CD14-positive monocyte (primary cell): ENCODE data around the gene NR2E1. TPM values are rescaled to one million over a fixed set of nuclear protein-coding genes. Genes with fewer than 3 reads are reported as not detected.

Experiments used
- DNase-seq, 3 donors: peaks; one replicate each; pipeline ENCODE4 v3.0.0-alpha.2; 2011 to 2022
- H2AFZ ChIP-seq: 2 replicates; pipeline ENCODE4 v1.6.0; 2012; ENCODE audit warnings: mild to moderate bottlenecking, low read depth, low read length, inconsistent platforms; ENCODE audit not compliant: insufficient read depth, poor library complexity, severe bottlenecking
- H3K27ac ChIP-seq, 2 donors: 1 replicate in 1 of 2; 2 replicates in 1 of 2; pipeline ENCODE4 v1.5.1; 2012 to 2013; ENCODE audit warnings: low read length in 2 of 2, control low read depth in 1 of 2, inconsistent platforms in 1 of 2, low read depth in 1 of 2, mild to moderate bottlenecking in 1 of 2
- H3K27me3 ChIP-seq, 2 donors: one replicate each; pipeline versions ENCODE4 v1.6.0 to v1.6.1; 2011 to 2013; ENCODE audit warnings: low read length in 2 of 2; ENCODE audit not compliant: control insufficient read depth in 2 of 2, insufficient read depth in 2 of 2
- H3K36me3 ChIP-seq, 2 donors: replicated peaks in 1 of 2; 1 replicate in 1 of 2; 2 replicates in 1 of 2; pipeline versions ENCODE4 v1.5.1 to v1.6.1; 2012 to 2013; ENCODE audit warnings: low read length in 2 of 2, control low read depth in 1 of 2, inconsistent platforms in 1 of 2, mild to moderate bottlenecking in 1 of 2; ENCODE audit not compliant: insufficient read depth in 2 of 2, control insufficient read depth in 1 of 2
- H3K4me1 ChIP-seq, 2 donors: 1 replicate in 1 of 2; 2 replicates in 1 of 2; pipeline versions ENCODE4 v1.5.1 to v1.6.1; 2012 to 2013; ENCODE audit warnings: low read length in 2 of 2, control low read depth in 1 of 2, inconsistent platforms in 1 of 2, mild to moderate bottlenecking in 1 of 2, moderate library complexity in 1 of 2; ENCODE audit not compliant: insufficient read depth in 2 of 2, control insufficient read depth in 1 of 2
- H3K4me2 ChIP-seq: replicated peaks from 2 replicates; pipeline ENCODE3; 2012; ENCODE audit warnings: low read length, moderate library complexity, mild to moderate bottlenecking; ENCODE audit not compliant: poor library complexity, severe bottlenecking; ENCODE audit errors: extremely low read depth
- H3K4me3 ChIP-seq, 3 experiments: fragments of 200-600 bp in 1 of 3; sonication (generic) in 1 of 3; replicated peaks in 1 of 3; 1 replicate in 2 of 3; 2 replicates in 1 of 3; pipeline ENCODE4 v1.5.1; 2011 to 2013; ENCODE audit warnings: low read length in 3 of 3, mild to moderate bottlenecking in 3 of 3, control low read depth in 2 of 3, low read depth in 2 of 3, inconsistent platforms in 1 of 3, moderate library complexity in 1 of 3
- H3K79me2 ChIP-seq: 2 replicates; pipeline ENCODE4 v1.6.0; 2012; ENCODE audit warnings: mild to moderate bottlenecking, control low read depth, inconsistent platforms, low read length, moderate library complexity; ENCODE audit not compliant: insufficient read depth
- H3K9ac ChIP-seq: 2 replicates; pipeline ENCODE4 v1.6.0; 2017; ENCODE audit warnings: low read length, mild to moderate bottlenecking; ENCODE audit not compliant: insufficient read depth, poor library complexity, severe bottlenecking
- H3K9me3 ChIP-seq, 2 donors: replicated peaks in 1 of 2; 1 replicate in 1 of 2; 2 replicates in 1 of 2; pipeline versions ENCODE4 v1.5.1 to v1.6.1; 2012 to 2013; ENCODE audit warnings: low read length in 2 of 2, control low read depth in 1 of 2; ENCODE audit not compliant: control insufficient read depth in 1 of 2, insufficient read depth in 1 of 2
- H4K20me1 ChIP-seq: 2 replicates; pipeline ENCODE4 v1.6.0; 2012; ENCODE audit warnings: mild to moderate bottlenecking, low read length, control low read depth, moderate library complexity; ENCODE audit not compliant: insufficient read depth
- H3K27ac Mint-ChIP-seq, 7 donors: one replicate each; pipeline ENCODE4 v1.8.0; 2020; ENCODE audit warnings: mild to moderate bottlenecking in 7 of 7, mixed read lengths in 7 of 7, moderate library complexity in 6 of 7, inconsistent platforms in 2 of 7
- H3K27me3 Mint-ChIP-seq, 3 donors: one replicate each; pipeline ENCODE4 v1.8.0; 2021 to 2022; ENCODE audit warnings: low read depth in 3 of 3, mild to moderate bottlenecking in 3 of 3, mixed read lengths in 3 of 3, moderate library complexity in 3 of 3, inconsistent platforms in 1 of 3
- H3K36me3 Mint-ChIP-seq, 2 donors: one replicate each; pipeline ENCODE4 v1.8.0; 2020; ENCODE audit warnings: mixed read lengths in 2 of 2, inconsistent platforms in 1 of 2, mild to moderate bottlenecking in 1 of 2
- H3K4me1 Mint-ChIP-seq: one replicate; pipeline ENCODE4 v1.8.0; 2020; ENCODE audit warnings: mild to moderate bottlenecking, mixed read lengths
- H3K4me3 Mint-ChIP-seq, 2 donors: one replicate each; pipeline ENCODE4 v1.8.0; 2020; ENCODE audit warnings: mild to moderate bottlenecking in 2 of 2, mixed read lengths in 2 of 2, moderate library complexity in 1 of 2
- H3K9me3 Mint-ChIP-seq, 7 donors: one replicate each; pipeline ENCODE4 v1.8.0; 2020 to 2022; ENCODE audit warnings: mixed read lengths in 7 of 7, mild to moderate bottlenecking in 6 of 7, moderate library complexity in 6 of 7, inconsistent platforms in 2 of 7
- CTCF ChIP-seq: fragments of 200-600 bp; IDR thresholded peaks from one replicate; pipeline ENCODE4 v1.8.0; 2022; ENCODE audit warnings: antibody characterized with exemption, mild to moderate bottlenecking
- WGBS: methylation state at CpG from one replicate; pipeline ENCODE4 v1.1.5; 2013; ENCODE audit warnings: missing lambda C conversion rate; ENCODE audit not compliant: insufficient coverage; 5-methylcytosine and 5-hydroxymethylcytosine counted together
- intact Hi-C, 2 donors: fragments of 100-400 bp; cut with micrococcal nuclease; formaldehyde crosslinking; loops; one replicate each; pipeline versions ENCODE4 v1.15.0 to v1.15.1; 2023
- polyA plus RNA-seq, 3 donors: library from polyadenylated mRNA; depleted of rRNA in 1 of 3; unstranded in 2 of 3; stranded (reverse) in 1 of 3; fragments of 300-500 nt in 2 of 3; fragments of >200 nt in 1 of 3; fragmentation: Illumina TruSeq in 2 of 3; gene quantifications; 1 replicate in 2 of 3; 2 replicates in 1 of 3; pipeline ENCODE4 v1.2.3, GENCODE V29; 2012 to 2021

NR2E1 gene
- polyA plus RNA-seq, 3 donors, result not detected

GRCh38 chr6:108170332-108171290 lies 4.8 kb downstream of the NR2E1 start:
- H3K27me3 ChIP-seq, result peaks cover 97 to 99% of the 10 kb centered on the region in 2 donors
- H3K4me3 ChIP-seq, result no peak overlapping the region
- Mint-ChIP-seq H3K27ac (no peak overlapping the region), H3K9me3 (peaks cover 0 to 38% (median 15%) of the 10 kb centered on the region in 7 donors), H3K4me1 (peaks cover 50% of the 10 kb centered on the region), H3K27me3 (peaks cover 93 to 97% (median 95%) of the 10 kb centered on the region in 3 donors), H3K4me3 (peak overlapping the region in 1 of 2 donors; percentile 83), H3K36me3 (peaks cover 2 to 14% of the 10 kb centered on the region in 2 donors)
- H3K79me2 ChIP-seq, result no peaks in the 10 kb centered on the region
- WGBS, result 12% methylated on average over 15 of the region's 31 CpGs
- H3K27ac ChIP-seq, result no peak overlapping the region
- DNase-seq, result no peak
- TF ChIP-seq CTCF, result no peak
- H3K4me2 ChIP-seq, result no peak overlapping the region
- H3K9ac ChIP-seq, result no peak overlapping the region
- no peaks in the 10 kb centered on the region for H4K20me1 ChIP-seq
- peaks cover 27 to 39% of the 10 kb centered on the region in 2 donors for H3K4me1 ChIP-seq
- H3K36me3 ChIP-seq, result no peaks in the 10 kb centered on the region
- no peak overlapping the region for H2AFZ ChIP-seq
- intact Hi-C loops, result no loop called here
- peaks cover 7 to 78% of the 10 kb centered on the region in 2 donors for H3K9me3 ChIP-seq

GRCh38 chr6:108171291-108171917 lies 5.6 kb downstream of the NR2E1 start:
- no peak for DNase-seq
- 7% methylated on average over 17 of the region's 21 CpGs for WGBS
- intact Hi-C loops, result no loop called here

More at GRCh38 chr6:108171291-108171917, 5.6 kb downstream of the NR2E1 start:
- Histone ChIP-seq H3K79me2 (no peaks in the 10 kb centered on the region), H3K4me3 (no peak overlapping the region), H3K4me1 (peaks cover 35 to 40% of the 10 kb centered on the region in 2 donors), H2AFZ (no peak overlapping the region), H3K9me3 (peaks cover 13 to 80% of the 10 kb centered on the region in 2 donors), H4K20me1 (no peaks in the 10 kb centered on the region), H3K27ac (no peak overlapping the region), H3K36me3 (no peaks in the 10 kb centered on the region), H3K27me3 (peaks cover 96 to 99% of the 10 kb centered on the region in 2 donors), H3K4me2 (no peak overlapping the region), H3K9ac (no peak overlapping the region)
- TF ChIP-seq CTCF, result no peak
- H3K27me3 Mint-ChIP-seq, result peaks cover 93 to 97% (median 95%) of the 10 kb centered on the region in 3 donors
- peaks cover 2 to 17% of the 10 kb centered on the region in 2 donors for H3K36me3 Mint-ChIP-seq
- peaks cover 0 to 42% (median 16%) of the 10 kb centered on the region in 7 donors for H3K9me3 Mint-ChIP-seq
- H3K4me1 Mint-ChIP-seq, result peaks cover 52% of the 10 kb centered on the region
- H3K27ac Mint-ChIP-seq, result no peak overlapping the region
- peak overlapping the region in 1 of 2 donors; percentile 83 for H3K4me3 Mint-ChIP-seq
